22Rv1 (cell line): ENCODE measurements around the gene IGSF1.

Source experiments
- ZFX ChIP-seq: fragments of 450-650 bp; IDR thresholded peaks from 2 replicates; pipeline ENCODE4 v1.6.1; 2017; ENCODE audit warnings: antibody characterized with exemption, borderline replicate concordance
- TF ChIP-seq, protein P1 (sequence below): fragments of 450-650 bp; IDR thresholded peaks from 2 replicates; pipeline ENCODE4 v1.5.1; 2017; ENCODE audit warnings: mild to moderate bottlenecking

DNA sequence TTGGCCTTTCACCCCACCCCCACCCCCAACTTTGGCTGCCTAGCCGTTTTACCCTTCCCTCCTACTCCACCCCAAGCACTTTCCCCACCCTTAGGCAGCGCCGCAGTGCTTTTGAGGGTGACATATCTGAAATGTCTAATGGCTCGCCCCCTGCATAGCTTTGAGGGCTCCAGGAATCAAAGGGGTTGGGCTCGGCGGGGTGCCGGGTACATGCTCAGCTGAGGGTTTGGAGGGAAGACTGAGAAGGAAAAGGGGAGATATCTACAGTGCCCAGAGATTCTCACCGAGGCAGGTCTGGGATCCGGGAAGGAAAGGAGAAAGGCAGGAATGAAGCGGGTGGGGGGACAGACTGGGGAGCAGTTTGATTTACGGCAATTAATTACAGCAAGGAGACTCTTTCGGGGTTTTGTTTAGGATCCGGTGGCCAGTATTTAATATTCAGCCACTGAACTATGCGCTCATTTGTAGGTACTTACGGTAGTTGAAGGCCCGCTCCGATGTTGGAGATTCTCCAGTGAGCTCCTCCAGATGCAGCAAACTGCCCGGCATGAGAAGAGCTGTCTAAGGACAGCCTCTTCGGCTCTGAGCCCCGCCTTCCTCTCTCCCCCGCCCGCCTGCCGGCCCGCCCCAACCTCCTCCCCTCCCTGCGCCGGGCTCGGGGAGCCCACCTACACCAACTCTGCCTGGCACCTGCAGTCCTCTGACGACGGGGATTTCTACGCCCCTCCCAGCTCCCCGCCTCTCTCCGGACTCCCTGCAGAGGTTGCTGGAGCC lies at the start of gene IGSF1:
- TF ChIP-seq, protein P1, sequence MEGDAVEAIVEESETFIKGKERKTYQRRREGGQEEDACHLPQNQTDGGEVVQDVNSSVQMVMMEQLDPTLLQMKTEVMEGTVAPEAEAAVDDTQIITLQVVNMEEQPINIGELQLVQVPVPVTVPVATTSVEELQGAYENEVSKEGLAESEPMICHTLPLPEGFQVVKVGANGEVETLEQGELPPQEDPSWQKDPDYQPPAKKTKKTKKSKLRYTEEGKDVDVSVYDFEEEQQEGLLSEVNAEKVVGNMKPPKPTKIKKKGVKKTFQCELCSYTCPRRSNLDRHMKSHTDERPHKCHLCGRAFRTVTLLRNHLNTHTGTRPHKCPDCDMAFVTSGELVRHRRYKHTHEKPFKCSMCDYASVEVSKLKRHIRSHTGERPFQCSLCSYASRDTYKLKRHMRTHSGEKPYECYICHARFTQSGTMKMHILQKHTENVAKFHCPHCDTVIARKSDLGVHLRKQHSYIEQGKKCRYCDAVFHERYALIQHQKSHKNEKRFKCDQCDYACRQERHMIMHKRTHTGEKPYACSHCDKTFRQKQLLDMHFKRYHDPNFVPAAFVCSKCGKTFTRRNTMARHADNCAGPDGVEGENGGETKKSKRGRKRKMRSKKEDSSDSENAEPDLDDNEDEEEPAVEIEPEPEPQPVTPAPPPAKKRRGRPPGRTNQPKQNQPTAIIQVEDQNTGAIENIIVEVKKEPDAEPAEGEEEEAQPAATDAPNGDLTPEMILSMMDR: no peak
- no peak for TF ChIP-seq ZFX
